OCI-LY3 (cell line): Measurements from ENCODE around the gene ZBTB7C.

Experiments
- H2AFZ ChIP-seq: fragments of 200-600, 300-600 bp; shearing (Covaris generic); 2 replicates; pipeline ENCODE4 v1.6.0; 2014; ENCODE audit warnings: antibody characterized with exemption, low read depth, low read length
- H3K27ac ChIP-seq: fragments of 200-600, 300-600 bp; sonication (generic); 2 replicates; pipeline ENCODE4 v1.5.1; 2014; ENCODE audit warnings: mild to moderate bottlenecking, low read length, moderate library complexity, mixed read lengths
- H3K27me3 ChIP-seq: fragments of 200-600, 300-600 bp; sonication (generic); 2 replicates; pipeline ENCODE4 v1.6.1; 2014; ENCODE audit warnings: low read depth, low read length, mixed read lengths
- H3K36me3 ChIP-seq: fragments of 200-600, 300-600 bp; sonication (generic); replicated peaks from 2 replicates; pipeline ENCODE3; 2014; ENCODE audit warnings: low read depth, low read length, mixed read lengths
- H3K4me1 ChIP-seq: fragments of 300-600, 200-600 bp; sonication (generic); 2 replicates; pipeline ENCODE4 v1.6.1; 2014; ENCODE audit warnings: low read length, mixed read lengths
- H3K4me2 ChIP-seq: fragments of 200-600, 300-600 bp; sonication (generic); 2 replicates; pipeline ENCODE4 v1.6.1; 2014; ENCODE audit warnings: low read length, mixed read lengths
- H3K4me3 ChIP-seq: fragments of 300-600, 200-600 bp; sonication (generic); 2 replicates; pipeline ENCODE4 v1.5.1; 2014; ENCODE audit warnings: antibody characterized with exemption, mild to moderate bottlenecking, low read length, moderate library complexity
- H3K79me2 ChIP-seq: fragments of 300-600, 200-600 bp; shearing (Covaris generic); 2 replicates; pipeline ENCODE4 v1.6.1; 2014; ENCODE audit warnings: mild to moderate bottlenecking, low read length, mixed read lengths
- H3K9ac ChIP-seq: fragments of 300-600, 200-600 bp; shearing (Covaris generic); 2 replicates; pipeline ENCODE4 v1.6.0; 2014; ENCODE audit warnings: mild to moderate bottlenecking, low read length, moderate library complexity
- H3K9me3 ChIP-seq: fragments of 200-600, 300-600 bp; shearing (Covaris generic); 2 replicates; pipeline ENCODE4 v1.6.1; 2014; ENCODE audit warnings: low read length, mixed read lengths; ENCODE audit not compliant: insufficient read depth
- H4K20me1 ChIP-seq: fragments of 200-600, 300-600 bp; sonication (generic); 2 replicates; pipeline ENCODE4 v1.6.1; 2016; ENCODE audit warnings: low read length, mixed read lengths; ENCODE audit not compliant: insufficient read depth
- EZH2phosphoT487 ChIP-seq: fragments of 200-600 bp; shearing (Covaris generic); IDR thresholded peaks from 2 replicates; pipeline ENCODE4 v1.6.1; 2018; ENCODE audit warnings: antibody characterized with exemption, mixed run types, low read depth
- TF ChIP-seq, protein P1 (sequence below): fragments of 200-600, 300-600 bp; sonication (generic); IDR thresholded peaks from 2 replicates; pipeline ENCODE4 v1.5.1; 2014; ENCODE audit warnings: antibody characterized with exemption, low read length, low read depth

ZBTB7C gene

DNA sequence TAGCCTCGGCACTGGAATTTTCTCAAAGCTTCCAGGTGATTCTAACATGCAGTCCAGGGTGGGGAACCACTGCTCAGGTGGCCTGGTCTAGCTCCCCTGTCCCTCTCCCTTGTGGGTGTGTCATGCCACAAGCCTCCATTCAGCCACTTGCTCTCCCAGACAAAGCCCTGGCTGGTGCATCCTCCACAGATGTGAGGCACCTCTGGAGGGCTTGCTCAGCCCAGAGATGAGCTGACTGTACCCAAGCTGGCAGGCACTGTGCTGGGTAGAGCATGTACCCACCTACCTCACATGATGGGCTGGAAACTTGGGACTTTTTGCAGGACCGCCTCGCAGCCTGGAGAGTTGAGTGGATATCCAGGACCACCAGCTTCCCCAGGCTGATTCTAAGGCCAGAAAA lies 88.1 kb downstream of the ZBTB7C start:
- H3K9me3 ChIP-seq: no peaks in the 10 kb centered on the region
- H3K4me2 ChIP-seq: no peak overlapping the region
- H3K4me1 ChIP-seq: no peaks in the 10 kb centered on the region
- no peaks in the 10 kb centered on the region for H3K36me3 ChIP-seq
- H3K27me3 ChIP-seq: no peaks in the 10 kb centered on the region
- H3K9ac ChIP-seq: no peak overlapping the region
- no peak overlapping the region for H3K27ac ChIP-seq
- no peaks in the 10 kb centered on the region for H4K20me1 ChIP-seq
- H3K79me2 ChIP-seq: no peaks in the 10 kb centered on the region
- no peak overlapping the region for H3K4me3 ChIP-seq
- no peak overlapping the region for H2AFZ ChIP-seq
- TF ChIP-seq, protein P1, sequence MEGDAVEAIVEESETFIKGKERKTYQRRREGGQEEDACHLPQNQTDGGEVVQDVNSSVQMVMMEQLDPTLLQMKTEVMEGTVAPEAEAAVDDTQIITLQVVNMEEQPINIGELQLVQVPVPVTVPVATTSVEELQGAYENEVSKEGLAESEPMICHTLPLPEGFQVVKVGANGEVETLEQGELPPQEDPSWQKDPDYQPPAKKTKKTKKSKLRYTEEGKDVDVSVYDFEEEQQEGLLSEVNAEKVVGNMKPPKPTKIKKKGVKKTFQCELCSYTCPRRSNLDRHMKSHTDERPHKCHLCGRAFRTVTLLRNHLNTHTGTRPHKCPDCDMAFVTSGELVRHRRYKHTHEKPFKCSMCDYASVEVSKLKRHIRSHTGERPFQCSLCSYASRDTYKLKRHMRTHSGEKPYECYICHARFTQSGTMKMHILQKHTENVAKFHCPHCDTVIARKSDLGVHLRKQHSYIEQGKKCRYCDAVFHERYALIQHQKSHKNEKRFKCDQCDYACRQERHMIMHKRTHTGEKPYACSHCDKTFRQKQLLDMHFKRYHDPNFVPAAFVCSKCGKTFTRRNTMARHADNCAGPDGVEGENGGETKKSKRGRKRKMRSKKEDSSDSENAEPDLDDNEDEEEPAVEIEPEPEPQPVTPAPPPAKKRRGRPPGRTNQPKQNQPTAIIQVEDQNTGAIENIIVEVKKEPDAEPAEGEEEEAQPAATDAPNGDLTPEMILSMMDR: no peak
- TF ChIP-seq EZH2phosphoT487: no peak

DNA sequence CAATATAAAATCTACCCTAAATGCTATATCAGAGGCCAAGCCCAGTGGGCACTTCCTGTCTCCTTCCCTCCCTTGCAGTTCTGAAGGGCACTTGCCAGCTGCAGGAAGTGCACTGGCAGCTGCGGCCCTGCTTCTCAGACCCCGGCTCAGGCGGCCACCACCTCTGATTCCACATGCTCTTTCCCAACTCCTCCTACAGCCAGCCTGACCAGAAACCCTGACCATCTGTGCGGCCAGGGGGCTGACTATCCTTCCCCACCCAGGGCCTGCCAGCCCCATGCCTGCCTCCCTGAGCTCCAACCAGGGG lies 88.6 kb downstream of the ZBTB7C start:
- Histone ChIP-seq H3K9ac (no peak overlapping the region), H3K4me2 (no peak overlapping the region), H3K79me2 (no peaks in the 10 kb centered on the region), H3K4me3 (no peak overlapping the region), H3K9me3 (no peaks in the 10 kb centered on the region), H4K20me1 (no peaks in the 10 kb centered on the region), H3K4me1 (no peaks in the 10 kb centered on the region), H3K36me3 (no peaks in the 10 kb centered on the region), H3K27me3 (peaks cover under 1% of the 10 kb centered on the region; the same call in 1 of the 2 replicates), H2AFZ (no peak overlapping the region), H3K27ac (no peak overlapping the region)
- TF ChIP-seq, protein P1: no peak
- no peak for TF ChIP-seq EZH2phosphoT487

DNA sequence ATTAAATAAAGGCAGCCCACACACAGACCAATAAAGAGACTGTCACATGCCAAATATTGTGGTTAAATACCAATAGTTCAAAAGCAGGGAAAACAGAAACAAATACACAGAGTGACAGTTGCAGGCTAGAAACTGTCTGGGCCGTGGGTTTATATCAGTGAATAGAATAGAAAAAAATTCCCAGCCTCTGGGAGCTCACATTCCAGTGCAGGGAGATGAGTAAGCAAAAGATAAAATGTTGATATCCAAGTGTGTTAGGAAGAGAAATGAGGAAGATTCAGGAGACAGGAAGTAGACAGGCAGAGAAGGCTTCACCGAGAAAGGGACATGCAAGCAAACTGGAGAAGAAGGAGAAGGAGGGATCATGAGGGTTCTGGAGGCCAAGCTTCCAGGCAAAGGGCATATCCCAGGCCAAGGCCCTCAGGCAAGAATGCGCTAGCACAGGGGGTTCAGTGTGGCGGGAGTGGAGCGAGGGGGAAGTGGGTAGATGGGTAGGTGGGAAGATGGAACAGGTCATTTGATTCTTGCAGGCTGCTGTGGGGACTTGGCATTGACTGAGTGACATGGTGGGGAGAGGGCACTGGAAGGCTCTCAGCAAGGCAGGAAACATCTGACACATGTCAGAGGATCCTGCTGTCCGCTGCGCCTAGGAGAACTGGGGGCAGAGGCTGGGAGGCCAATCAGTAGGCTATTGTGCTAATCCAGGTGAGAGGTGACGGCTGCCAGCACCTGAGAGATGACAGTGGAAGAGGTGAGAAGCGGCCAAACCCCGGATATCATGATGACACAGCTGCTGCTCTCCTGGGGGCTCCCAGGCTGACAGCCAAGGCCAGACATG lies 89.2 kb downstream of the ZBTB7C start:
- Histone ChIP-seq H3K27ac (no peak overlapping the region), H3K36me3 (no peaks in the 10 kb centered on the region), H3K4me1 (no peaks in the 10 kb centered on the region), H2AFZ (no peak overlapping the region), H3K79me2 (no peaks in the 10 kb centered on the region), H3K9ac (no peak overlapping the region), H3K27me3 (peaks cover 7% of the 10 kb centered on the region), H3K4me3 (no peak overlapping the region), H3K4me2 (no peak overlapping the region), H4K20me1 (no peaks in the 10 kb centered on the region), H3K9me3 (no peaks in the 10 kb centered on the region)
- no peak for TF ChIP-seq EZH2phosphoT487
- TF ChIP-seq, protein P1: no peak

DNA sequence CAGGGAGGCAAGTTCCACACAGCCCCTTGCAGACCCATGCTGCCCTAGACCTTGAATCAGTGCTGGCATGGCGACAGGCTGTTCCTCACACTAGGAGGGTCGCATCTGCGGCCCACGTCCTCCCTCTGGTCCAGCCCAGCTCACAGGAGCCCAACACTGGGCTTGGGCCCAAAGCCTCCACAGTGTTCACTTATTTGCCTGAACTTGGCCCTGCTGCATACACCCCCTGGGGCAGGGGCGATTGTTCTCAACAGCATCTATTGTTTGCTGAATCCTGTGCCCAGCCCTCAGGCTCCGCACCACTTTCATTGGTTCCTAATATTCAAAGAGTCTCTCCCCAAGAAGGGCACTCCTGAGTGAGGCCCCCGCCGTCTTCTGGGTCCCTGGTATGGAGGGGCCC lies 90.7 kb downstream of the ZBTB7C start:
- H3K27me3 ChIP-seq: peaks cover 22% of the 10 kb centered on the region
- no peak overlapping the region for H3K4me2 ChIP-seq
- H3K9ac ChIP-seq: no peak overlapping the region
- H3K79me2 ChIP-seq: no peaks in the 10 kb centered on the region
- TF ChIP-seq, protein P1: no peak
- no peak for TF ChIP-seq EZH2phosphoT487
- no peak overlapping the region for H3K27ac ChIP-seq
- H3K4me1 ChIP-seq: no peaks in the 10 kb centered on the region
- H3K36me3 ChIP-seq: no peaks in the 10 kb centered on the region
- H4K20me1 ChIP-seq: no peaks in the 10 kb centered on the region
- H3K4me3 ChIP-seq: no peak overlapping the region
- H2AFZ ChIP-seq: no peak overlapping the region
- H3K9me3 ChIP-seq: no peaks in the 10 kb centered on the region
